ENCODE data around the gene TMEM273. TPM values are rescaled to one million over a fixed set of nuclear protein-coding genes. Genes with fewer than 3 reads are reported as not detected.

The TMEM273 gene
- total and polyA plus RNA-seq, 2 of the 4 experiments (the other 2 are of a cell fraction), result not detected

GRCh38 chr10:49111320-49111698 is 76.9 kb downstream of the TMEM273 start:
- Histone ChIP-seq H3K4ac (ENCODE audit: low read depth, low read length) (no peak overlapping the region), H3K27me3 (ENCODE audit: control insufficient read depth, insufficient read depth, low read length) (no peaks in the 10 kb centered on the region; the same call in 1 of the 2 replicates), H3K9ac (ENCODE audit: low read depth, low read length) (no peak overlapping the region), H4K91ac (ENCODE audit: insufficient read depth, low read depth, low read length) (no peak overlapping the region), H3K27ac (ENCODE audit: insufficient read depth, low read length) (no peak overlapping the region), H2AK9ac (replicated peaks; ENCODE audit: low read depth, low read length, poor library complexity) (no peak overlapping the region), H2AK5ac (ENCODE audit: low read depth, low read length) (no peak overlapping the region; the same call in 1 of the 2 replicates), H3K79me1 (ENCODE audit: low read depth in 1 of 2, low read length in 2 of 2) (peaks cover 0 to 62% of the 10 kb centered on the region in 2 experiments; a peak in 3 of 4 replicates), H3K9me1 (ENCODE audit: insufficient read depth, low read length) (peaks cover 10% of the 10 kb centered on the region), H4K8ac (ENCODE audit: low read depth in 2 of 2, low read length in 2 of 2) (no peak overlapping the region), H2BK20ac (ENCODE audit: low read depth, low read length) (no peak overlapping the region), H4K5ac (ENCODE audit: low read depth, low read length) (no peak overlapping the region), H3K4me1 (ENCODE audit: control insufficient read depth, insufficient read depth, low read length) (peaks cover 24% of the 10 kb centered on the region; the same call in 1 of the 2 replicates), H3K36me3 (ENCODE audit: control insufficient read depth, insufficient read depth, low read length) (peaks cover 10% of the 10 kb centered on the region; the same call in 1 of the 2 replicates), H3K14ac (replicated peaks; ENCODE audit: low read depth, low read length) (no peak overlapping the region), H3K23ac (ENCODE audit: low read depth, low read length) (no peak overlapping the region), H2BK15ac (ENCODE audit: low read depth, low read length) (no peak overlapping the region), H3K4me2 (ENCODE audit: low read depth, low read length) (no peak overlapping the region), H4K20me1 (ENCODE audit: insufficient read depth, low read length) (peaks cover 15% of the 10 kb centered on the region), H2AFZ (replicated peaks; ENCODE audit: low read length, poor library complexity) (no peak overlapping the region), H3K9me3 (ENCODE audit: control insufficient read depth, insufficient read depth, low read length) (no peaks in the 10 kb centered on the region), H3K4me3 (ENCODE audit: insufficient read depth, low read depth, low read length) (no peak overlapping the region), H2BK5ac (ENCODE audit: low read depth, low read length, poor library complexity, severe bottlenecking) (no peak overlapping the region), H3K56ac (ENCODE audit: extremely low read depth, insufficient read depth, low read length) (no peak overlapping the region), H3K18ac (ENCODE audit: low read depth, low read length) (no peak overlapping the region), H2BK120ac (ENCODE audit: low read depth, low read length) (no peak overlapping the region)
- in situ Hi-C loops (cut with MboI; ENCODE audit: low sequenced_read_pairs), result no loop called here
- ChIA-PET POLR2A (ENCODE audit: unreplicated experiment) (no interaction called here), CTCF (no interaction called here)
- no peak for TF ChIP-seq POLR2A (IDR thresholded peaks at IDR 0.05; ENCODE audit: low read depth, low read length)
- TF ChIP-seq, protein P1, sequence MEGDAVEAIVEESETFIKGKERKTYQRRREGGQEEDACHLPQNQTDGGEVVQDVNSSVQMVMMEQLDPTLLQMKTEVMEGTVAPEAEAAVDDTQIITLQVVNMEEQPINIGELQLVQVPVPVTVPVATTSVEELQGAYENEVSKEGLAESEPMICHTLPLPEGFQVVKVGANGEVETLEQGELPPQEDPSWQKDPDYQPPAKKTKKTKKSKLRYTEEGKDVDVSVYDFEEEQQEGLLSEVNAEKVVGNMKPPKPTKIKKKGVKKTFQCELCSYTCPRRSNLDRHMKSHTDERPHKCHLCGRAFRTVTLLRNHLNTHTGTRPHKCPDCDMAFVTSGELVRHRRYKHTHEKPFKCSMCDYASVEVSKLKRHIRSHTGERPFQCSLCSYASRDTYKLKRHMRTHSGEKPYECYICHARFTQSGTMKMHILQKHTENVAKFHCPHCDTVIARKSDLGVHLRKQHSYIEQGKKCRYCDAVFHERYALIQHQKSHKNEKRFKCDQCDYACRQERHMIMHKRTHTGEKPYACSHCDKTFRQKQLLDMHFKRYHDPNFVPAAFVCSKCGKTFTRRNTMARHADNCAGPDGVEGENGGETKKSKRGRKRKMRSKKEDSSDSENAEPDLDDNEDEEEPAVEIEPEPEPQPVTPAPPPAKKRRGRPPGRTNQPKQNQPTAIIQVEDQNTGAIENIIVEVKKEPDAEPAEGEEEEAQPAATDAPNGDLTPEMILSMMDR (conservative IDR thresholded peaks at IDR 0.05; ENCODE audit: low read depth, low read length), result no peak
- TF ChIP-seq FOS (IDR thresholded peaks at IDR 0.05; ENCODE audit: low read depth, low read length), result no peak
- no peak for TF ChIP-seq RCOR1 (IDR thresholded peaks at IDR 0.05; ENCODE audit: insufficient replicate concordance, low read length)
- no peak for TF ChIP-seq CEBPB (IDR thresholded peaks at IDR 0.05; ENCODE audit: low read depth, low read length)
- no peak for TF ChIP-seq MAZ (IDR thresholded peaks at IDR 0.05; ENCODE audit: borderline replicate concordance, low read depth, low read length)
- TF ChIP-seq, protein P2, sequence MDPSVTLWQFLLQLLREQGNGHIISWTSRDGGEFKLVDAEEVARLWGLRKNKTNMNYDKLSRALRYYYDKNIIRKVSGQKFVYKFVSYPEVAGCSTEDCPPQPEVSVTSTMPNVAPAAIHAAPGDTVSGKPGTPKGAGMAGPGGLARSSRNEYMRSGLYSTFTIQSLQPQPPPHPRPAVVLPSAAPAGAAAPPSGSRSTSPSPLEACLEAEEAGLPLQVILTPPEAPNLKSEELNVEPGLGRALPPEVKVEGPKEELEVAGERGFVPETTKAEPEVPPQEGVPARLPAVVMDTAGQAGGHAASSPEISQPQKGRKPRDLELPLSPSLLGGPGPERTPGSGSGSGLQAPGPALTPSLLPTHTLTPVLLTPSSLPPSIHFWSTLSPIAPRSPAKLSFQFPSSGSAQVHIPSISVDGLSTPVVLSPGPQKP (IDR thresholded peaks at IDR 0.05; ENCODE audit: borderline replicate concordance, low read depth, low read length), result no peak
- TF ChIP-seq MAFK (IDR thresholded peaks at IDR 0.05; ENCODE audit: low read depth, low read length), result no peak
- no peak for TF ChIP-seq MXI1 (IDR thresholded peaks at IDR 0.05; ENCODE audit: borderline replicate concordance, low read depth, low read length)
- no peak for TF ChIP-seq SMC3 (IDR thresholded peaks at IDR 0.05; ENCODE audit: low read depth, low read length)
- DNase-seq (no peak), ATAC-seq (ENCODE audit: low read depth) (no peak)
- dilution Hi-C loops (cut with HindIII; ENCODE audit: low sequenced_read_pairs, unreplicated experiment), result no loop called here
- no TSS peak for BruUV-seq (replicated peaks)
- intact Hi-C loops (cut with micrococcal nuclease), result loop anchor here (10.0 kb wide), 1 partner anchor 183 kb away; the partner anchor contains the start of gene C10orf71
- WGBS, 2 experiments (ENCODE audit: extremely low coverage in 2 of 2, insufficient read length in 1 of 2), result 67% methylated on average over 3 of the region's 8 CpGs; no CpG with 5 or more reads in 1 of the 2 experiments
